ENCODE data around the gene IL21R. TPM values are rescaled to one million over a fixed set of nuclear protein-coding genes. Genes with fewer than 3 reads are reported as not detected.
"Not testable (repeated sequence)": the region's sequence is repeated elsewhere in the genome, so short reads cannot be mapped to it uniquely, and the experiment has no call there.

IL21R gene
- total RNA-seq, 1 donor from 2014 or later, result under 0.01 TPM

DNA sequence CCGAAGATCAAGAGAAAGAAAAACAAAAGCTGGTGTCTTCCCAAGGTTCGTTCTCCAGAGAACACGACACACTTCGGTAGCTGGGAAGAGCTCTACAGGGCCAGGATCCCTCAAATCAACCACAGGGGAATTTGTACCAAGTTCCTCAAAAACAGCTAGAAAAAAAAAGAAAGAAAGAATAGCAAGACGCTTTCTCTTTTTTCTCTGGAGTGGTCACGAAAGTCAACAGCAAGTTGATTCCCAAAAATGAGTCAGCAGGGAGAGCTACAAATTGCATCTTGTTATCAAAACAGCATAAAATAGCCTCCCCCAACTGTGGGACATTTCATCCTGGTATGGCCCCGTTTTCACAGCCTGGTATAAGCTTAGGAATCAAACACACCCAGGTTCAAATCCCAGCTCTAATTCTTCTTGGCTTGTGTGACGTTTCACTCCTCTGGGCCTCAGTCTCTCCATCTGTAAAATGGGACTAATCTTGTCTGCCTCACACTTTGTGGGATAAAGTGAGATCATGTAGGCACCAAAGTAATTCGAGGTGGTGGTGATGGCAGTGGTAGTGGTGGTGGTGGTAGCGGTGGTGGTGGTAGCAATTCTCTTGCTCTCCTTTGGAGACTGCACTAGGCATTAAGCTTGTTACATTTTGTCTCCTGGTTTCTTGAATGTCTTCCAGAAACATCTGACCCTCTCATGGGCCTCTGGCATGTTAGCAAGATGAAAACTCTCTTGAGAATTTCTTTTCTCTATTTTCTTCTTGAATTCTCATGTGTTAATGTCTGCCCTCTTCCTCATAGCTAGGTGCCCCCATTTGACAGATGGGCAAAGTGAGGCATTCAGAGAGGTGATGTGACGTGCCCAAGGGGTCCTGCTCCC, 988 bp upstream of the IL21R start:
- no peak for DNase-seq (ENCODE audit: low read depth in 2 of 2)

DNA sequence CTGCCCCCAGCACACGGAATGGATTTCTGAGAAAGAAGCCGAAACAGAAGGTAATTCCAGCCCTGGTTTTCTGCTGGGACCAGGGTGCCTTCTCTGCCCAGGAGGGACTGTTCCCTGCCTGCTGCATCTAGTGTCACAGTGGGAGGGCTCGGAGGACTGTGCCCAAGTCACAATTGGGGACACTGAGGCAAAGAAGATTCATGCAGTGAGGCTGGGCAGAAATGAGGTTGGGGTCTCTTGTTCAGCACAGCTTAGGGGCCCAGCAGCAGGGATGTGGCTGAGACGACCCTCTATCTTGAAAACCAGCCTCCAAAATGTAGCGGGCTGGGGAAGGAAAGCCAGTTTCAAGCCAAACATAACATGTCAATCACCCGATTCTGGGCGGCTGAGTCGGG, 592 bp downstream of the IL21R start:
- DNase-seq (ENCODE audit: low read depth in 2 of 2), result no peak

- no peak for DNase-seq (ENCODE audit: low read depth in 2 of 2)
Measured at GRCh38 chr16:27402964-27403600, 1.1 kb downstream of the IL21R start.

GRCh38 chr16:27403601-27403992, 1.6 kb downstream of the IL21R start:
- DNase-seq (ENCODE audit: low read depth in 2 of 2), result no peak

GRCh38 chr16:27404163-27404823, 2.3 kb downstream of the IL21R start:
- no peak for DNase-seq (ENCODE audit: low read depth in 2 of 2)

- no peak for DNase-seq (ENCODE audit: low read depth in 2 of 2)
Measured at GRCh38 chr16:27405546-27406451, 3.8 kb downstream of the IL21R start.

DNA sequence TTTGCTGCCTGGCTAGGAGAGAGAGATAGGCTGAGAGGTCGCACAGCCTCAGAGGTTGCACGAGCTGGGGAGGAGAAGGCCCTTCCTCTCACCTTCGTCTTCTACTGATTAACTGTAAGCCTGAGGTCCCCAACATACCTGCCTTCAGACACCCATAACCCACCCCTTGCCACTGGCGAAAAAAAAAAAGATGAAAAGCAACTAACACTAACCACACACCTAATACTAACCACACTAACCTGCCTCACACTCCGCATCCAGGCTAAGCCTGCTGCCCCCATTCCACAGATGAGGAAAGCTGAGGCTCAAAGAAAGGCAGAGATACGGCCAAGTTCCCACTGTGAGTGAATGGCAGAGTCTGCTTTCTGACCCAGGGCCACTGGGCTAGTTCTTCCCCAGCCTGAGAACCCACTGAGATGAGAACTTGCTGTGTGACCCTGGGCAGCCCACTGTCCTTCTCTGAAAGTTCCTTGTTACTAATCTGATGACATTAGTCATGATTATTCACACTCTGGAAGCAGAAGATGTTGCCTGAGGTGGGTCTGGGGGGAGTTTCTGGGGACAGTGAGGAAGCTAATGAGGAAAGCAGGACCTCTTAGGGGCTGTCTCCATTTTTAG, 4.6 kb downstream of the IL21R start:
- no peak for DNase-seq (ENCODE audit: low read depth in 2 of 2)

DNA sequence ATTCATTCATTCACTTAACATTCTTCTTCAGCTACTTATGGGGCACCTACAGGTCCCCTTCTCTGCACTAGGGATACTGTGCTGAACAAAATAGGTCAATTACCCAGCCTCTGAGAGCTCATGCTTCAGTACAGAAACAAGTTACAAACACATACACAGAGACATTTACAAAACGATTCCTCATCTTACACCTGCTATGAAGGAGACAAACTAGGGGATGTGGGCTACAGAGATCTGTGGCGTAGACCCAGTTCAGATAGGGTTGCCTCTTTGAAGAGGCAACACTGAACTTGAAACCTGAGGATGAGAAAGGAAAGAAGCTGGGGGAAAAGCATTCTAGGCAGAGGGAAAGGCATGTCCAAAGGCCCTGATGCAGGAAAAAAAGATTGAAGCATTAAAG, 5.2 kb downstream of the IL21R start:
- DNase-seq (ENCODE audit: low read depth in 2 of 2), result no peak

- peak; percentile 70 to 86 for DNase-seq (ENCODE audit: low read depth in 2 of 2)
Measured at GRCh38 chr16:27408012-27408601, 6.1 kb downstream of the IL21R start.

GRCh38 chr16:27408602-27409031, 6.6 kb downstream of the IL21R start:
- no peak for DNase-seq (ENCODE audit: low read depth in 2 of 2)

DNA sequence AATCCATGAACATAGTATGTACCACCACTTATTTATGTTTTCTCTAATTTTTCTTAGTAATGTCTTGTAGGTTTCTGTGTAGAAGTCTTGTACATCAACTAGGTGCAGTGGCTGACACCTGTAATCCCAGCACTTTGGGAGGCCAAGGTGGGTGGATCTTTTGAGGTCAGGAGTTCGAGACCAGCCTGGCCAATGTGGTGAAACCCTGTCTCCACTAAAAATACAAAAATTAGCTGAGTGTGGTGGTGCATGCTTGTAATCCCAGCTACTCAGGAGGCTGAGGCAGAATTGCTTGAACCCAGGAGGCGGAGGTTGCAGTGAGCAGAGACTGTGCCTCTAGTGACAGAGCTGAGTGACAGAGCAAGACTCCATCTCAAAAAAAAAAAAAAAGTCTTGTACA, 8.0 kb downstream of the IL21R start:
- DNase-seq (ENCODE audit: low read depth in 2 of 2), result not testable (repeated sequence)

DNA sequence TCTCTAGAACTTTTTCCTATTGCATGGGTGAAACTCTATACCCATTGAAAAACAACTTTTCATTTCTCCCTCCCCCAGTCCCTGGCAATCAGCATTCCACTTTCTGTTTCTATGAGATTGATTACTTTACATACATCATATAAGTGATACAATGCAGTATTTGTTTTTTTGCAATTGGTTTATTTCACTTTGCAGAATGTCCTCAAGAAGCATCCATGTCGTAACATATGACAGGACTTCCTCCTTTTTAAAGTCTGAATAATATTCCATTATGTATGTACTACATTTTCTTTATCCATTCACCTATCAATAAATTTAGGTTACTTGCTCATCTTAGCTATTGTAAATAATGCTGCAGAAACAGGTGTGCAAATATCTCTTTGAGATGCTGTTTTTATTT, 8.8 kb downstream of the IL21R start:
- DNase-seq (ENCODE audit: low read depth in 2 of 2), result no peak

DNA sequence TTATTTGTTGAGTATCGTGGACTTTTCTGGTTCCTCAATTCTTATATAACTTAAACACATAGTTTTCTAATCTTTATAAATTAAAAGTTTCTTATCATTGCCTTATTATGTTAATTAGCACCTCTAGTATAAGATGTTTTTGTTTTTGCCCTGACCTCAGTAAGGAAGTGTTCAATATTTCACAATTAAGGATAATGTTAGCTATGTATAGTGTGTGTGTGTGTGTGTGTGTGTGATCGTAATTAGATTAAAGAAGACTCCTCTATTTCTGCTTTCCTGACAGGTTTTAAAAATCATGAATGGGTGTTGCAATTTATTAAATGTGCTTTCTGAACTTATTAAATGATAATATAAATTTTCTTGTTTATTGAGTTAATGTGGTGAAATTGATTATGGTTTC, 12.0 kb downstream of the IL21R start:
- no peak for DNase-seq (ENCODE audit: low read depth in 2 of 2)

DNA sequence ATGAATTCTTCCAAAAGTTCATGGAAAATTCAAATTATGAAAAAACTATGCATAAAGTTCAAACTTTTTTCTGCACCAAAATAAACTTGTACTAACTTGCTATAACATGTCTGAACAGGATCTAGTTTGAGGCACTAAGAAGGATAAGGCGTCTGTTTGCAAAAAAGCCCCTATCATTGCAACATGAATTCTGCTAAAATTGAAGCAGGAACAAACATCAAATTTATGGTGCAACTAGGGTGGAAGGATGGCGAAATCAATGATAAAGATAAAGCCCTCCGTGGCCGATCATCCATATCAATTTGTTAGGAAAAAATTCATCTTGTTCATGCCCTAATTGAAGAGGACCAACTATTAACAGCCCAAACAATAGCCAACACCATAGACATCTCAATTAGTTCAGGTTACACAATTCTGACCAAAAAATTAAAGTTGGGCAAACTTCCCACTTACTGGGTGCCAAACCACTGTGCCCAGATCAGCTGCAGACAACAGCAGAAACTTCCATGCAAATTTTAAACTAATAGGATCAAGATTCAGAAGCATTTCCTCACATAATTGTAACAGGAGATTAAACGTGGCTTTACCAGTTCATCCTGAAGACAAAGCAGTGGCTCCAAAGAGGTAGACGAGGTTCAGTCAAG, 12.9 kb downstream of the IL21R start:
- no peak for DNase-seq (ENCODE audit: low read depth in 2 of 2)

DNA sequence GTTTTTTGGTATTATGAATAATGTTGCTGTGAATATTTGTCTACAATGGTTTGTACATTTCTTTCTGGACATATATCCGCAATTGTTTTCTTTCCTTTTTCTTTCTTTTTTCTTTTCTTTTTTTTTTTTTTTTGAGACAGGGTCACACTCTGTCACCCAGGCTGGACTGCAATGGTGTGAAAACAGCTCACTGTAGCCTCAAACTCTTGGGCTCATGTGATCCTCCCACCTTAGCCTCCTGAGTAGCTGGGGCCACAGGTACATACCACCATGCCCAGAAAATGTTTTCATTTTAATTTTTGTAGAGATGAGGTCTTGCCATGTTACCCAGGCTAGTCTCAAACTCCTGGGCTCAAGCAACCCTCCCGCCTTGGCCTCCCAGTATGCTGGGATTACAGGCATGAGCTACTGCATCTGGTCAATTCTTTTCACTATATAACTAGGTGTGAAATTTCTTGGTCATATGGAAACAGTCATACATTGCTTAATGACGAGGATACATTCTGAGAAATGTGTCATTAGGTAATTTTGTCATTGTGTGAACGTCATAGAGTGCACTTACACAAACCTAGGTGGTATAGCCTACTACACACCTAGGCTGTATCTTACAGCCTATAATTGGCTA, 15.2 kb downstream of the IL21R start:
- no peak for DNase-seq (ENCODE audit: low read depth in 2 of 2)

DNA sequence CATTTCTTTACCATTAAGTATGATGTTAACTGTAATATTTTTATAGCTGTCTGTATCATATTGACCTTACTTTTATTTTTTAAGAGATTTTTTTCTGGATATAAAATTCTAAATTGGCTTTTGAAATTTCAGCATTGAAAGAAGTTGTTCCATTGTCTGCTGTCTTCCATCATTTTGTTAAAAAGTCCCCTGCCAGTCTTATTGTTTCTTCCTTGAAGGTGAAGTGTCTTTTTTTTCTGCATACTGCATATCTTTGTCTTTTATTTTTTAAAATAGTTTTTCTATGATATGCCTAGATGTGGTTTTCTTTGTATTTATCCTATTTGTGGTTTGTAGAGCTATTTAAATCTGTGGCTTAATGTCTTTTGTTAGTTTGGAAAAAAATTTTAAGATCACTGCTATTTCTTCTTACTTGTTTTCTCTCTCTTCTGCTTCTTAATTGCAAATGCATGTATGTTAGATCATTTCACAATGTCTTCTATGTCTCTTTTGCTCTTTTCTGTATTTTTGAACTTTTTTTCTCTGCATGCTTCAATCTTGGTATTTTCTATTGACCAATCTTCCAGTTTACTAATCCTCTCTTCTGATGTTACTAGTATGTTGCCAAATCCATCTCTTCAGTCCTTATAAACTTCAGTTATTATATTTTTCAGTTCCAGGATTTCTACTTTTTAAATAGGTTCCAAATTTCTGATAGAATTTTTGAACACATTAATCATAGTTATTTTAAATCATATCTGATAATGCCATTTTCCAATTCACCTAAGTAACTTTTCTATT, 20.2 kb downstream of the IL21R start:
- no peak for DNase-seq (ENCODE audit: low read depth in 2 of 2)

DNA sequence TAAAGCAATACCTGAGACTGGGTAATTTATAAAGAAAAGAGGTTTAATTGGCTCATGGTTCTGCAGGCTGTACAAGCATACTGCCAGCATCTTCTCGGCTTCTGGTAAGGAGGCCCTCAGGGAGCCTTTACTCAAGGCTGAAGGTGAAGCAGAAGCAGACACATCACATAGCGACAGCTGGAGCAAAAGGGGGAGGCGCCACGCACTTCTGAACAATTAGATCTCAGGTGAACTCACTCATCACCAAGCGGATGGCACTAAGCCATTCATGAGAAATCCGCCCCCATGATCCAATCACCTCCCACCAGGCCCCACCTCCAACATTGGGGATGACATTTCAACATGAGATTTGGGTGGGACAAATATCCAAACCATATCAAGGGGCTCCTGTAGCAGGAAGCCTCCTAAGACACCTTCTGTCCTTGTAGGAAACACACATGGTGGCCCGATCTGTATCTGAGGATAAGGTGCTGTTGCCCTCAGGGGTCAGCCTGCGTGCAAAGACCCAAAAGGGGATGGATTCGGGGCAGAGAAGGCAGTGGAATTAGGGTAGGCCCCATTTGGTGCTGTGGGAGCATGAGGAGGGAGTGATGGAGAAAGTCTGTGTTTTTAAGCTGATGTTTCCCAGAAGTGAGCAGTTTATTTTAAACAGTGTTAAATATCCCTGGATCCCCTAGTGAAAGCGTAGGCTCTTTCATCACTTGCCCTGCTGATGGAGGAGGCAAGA, 23.0 kb downstream of the IL21R start:
- no peak for DNase-seq (ENCODE audit: low read depth in 2 of 2)

- no peak for DNase-seq (ENCODE audit: low read depth in 2 of 2)
Measured at GRCh38 chr16:27425961-27426360, 24.0 kb downstream of the IL21R start.
